K562 (cell line): ENCODE data around the gene PYGO2. TPM values are rescaled to one million over a fixed set of nuclear protein-coding genes. Genes with fewer than 3 reads are reported as not detected.
A peak's percentile ranks its signal among the peaks of the same experiment; 100 is the strongest.

Experiments
- ATAC-seq: fragments of 200-7000 bp; cut with Tn5 transposase; 3 replicates; pipeline ENCODE4 v1.9.1; 2020; ENCODE audit warnings: moderate library complexity
- BruUV-seq: library from RNA; stranded (reverse); fragments of 400-500 nt; replicated peaks from 2 replicates; lab custom pipeline; 2021; lab: Mats Ljungman, UMichigan
- CTCF ChIA-PET: fragments of 300-600 bp; formaldehyde crosslinking; extraction: SDS; loops from one replicate; lab custom pipeline; 2021; ENCODE audit warnings: low intra/inter-chr PET ratio; lab: Yijun Ruan, JAX
- POLR2A ChIA-PET: fragments of 300-600, 350-650 bp; sonication (Branson Sonifier 250); formaldehyde crosslinking; extraction: SDS; loops from one replicate; lab custom pipeline; 2021; ENCODE audit warnings: antibody characterized with exemption, inconsistent platforms; lab: Yijun Ruan, JAX
- DNase-seq, 4 experiments: peaks; one replicate each; pipeline versions ENCODE4 v3.0.0 to v3.0.0-alpha.2; 2011 to 2018; ENCODE audit warnings: low spot score in 3 of 4, mixed read lengths in 3 of 4; ENCODE audit errors: extremely low read depth in 1 of 4
- FAIRE-seq: peaks from 2 replicates; lab custom pipeline; 2011; peaks lifted over from hg19 to GRCh38; lab: Jason Lieb, UNC
- H2AFZ ChIP-seq: 2 replicates; pipeline ENCODE4 v1.6.0; 2011; ENCODE audit warnings: low read depth, low read length, control low read depth, inconsistent platforms
- H3K27ac ChIP-seq: fragments of 200-600 bp; 3 replicates; pipeline ENCODE4 v1.8.0; 2011; ENCODE audit warnings: low read depth, mild to moderate bottlenecking, control low read depth, inconsistent platforms, low read length, moderate library complexity, mixed read lengths; ENCODE audit errors: extremely low read depth
- H3K27me3 ChIP-seq, 2 experiments: fragments of 300-600 bp in 1 of 2; 2 replicates in 1 of 2; 3 replicates in 1 of 2; pipeline versions ENCODE4 v1.6.0 to v1.8.0; 2011; ENCODE audit warnings: inconsistent platforms in 2 of 2, low read length in 2 of 2, mild to moderate bottlenecking in 1 of 2, mixed read lengths in 1 of 2, moderate library complexity in 1 of 2; ENCODE audit not compliant: control insufficient read depth in 2 of 2, insufficient read depth in 2 of 2
- H3K36me3 ChIP-seq: fragments of 300-600 bp; 3 replicates; pipeline ENCODE4 v1.8.0; 2011; ENCODE audit warnings: mild to moderate bottlenecking, low read length, inconsistent platforms; ENCODE audit not compliant: control insufficient read depth, insufficient read depth
- H3K4me1 ChIP-seq, 2 experiments: fragments of 200-600 bp in 1 of 2; replicated peaks in 1 of 2; 2 replicates in 1 of 2; 3 replicates in 1 of 2; pipeline versions ENCODE4 v1.5.1 to v1.8.0; 2011; ENCODE audit warnings: inconsistent platforms in 2 of 2, low read length in 2 of 2, mild to moderate bottlenecking in 1 of 2, mixed read lengths in 1 of 2, moderate library complexity in 1 of 2; ENCODE audit not compliant: control insufficient read depth in 2 of 2, insufficient read depth in 2 of 2
- H3K4me2 ChIP-seq: 2 replicates; pipeline ENCODE4 v1.6.1; 2011; ENCODE audit warnings: low read length, control low read depth, inconsistent platforms, mixed read lengths; ENCODE audit not compliant: insufficient read depth
- H3K4me3 ChIP-seq: fragments of 200-600 bp; sonication (generic), shearing (Covaris generic); 2 replicates; pipeline ENCODE4 v1.5.1; 2016; ENCODE audit warnings: control low read depth, inconsistent platforms
- H3K79me2 ChIP-seq: fragments of 200-600 bp; 3 replicates; pipeline ENCODE4 v1.8.0; 2011; ENCODE audit warnings: low read length, inconsistent platforms; ENCODE audit not compliant: control insufficient read depth, insufficient read depth
- H3K9ac ChIP-seq, 2 experiments: 2 replicates each; pipeline versions ENCODE4 v1.6.0 to v1.6.1; 2011; ENCODE audit warnings: low read depth in 2 of 2, low read length in 2 of 2, control low read depth in 1 of 2, inconsistent platforms in 1 of 2, mild to moderate bottlenecking in 1 of 2, mixed read lengths in 1 of 2; ENCODE audit not compliant: insufficient read depth in 1 of 2
- H3K9me1 ChIP-seq: one replicate; pipeline ENCODE4 v1.6.0; 2011; ENCODE audit warnings: inconsistent platforms, mild to moderate bottlenecking, low read length, moderate library complexity; ENCODE audit not compliant: control insufficient read depth, insufficient read depth
- H3K9me3 ChIP-seq: replicated peaks from 2 replicates; pipeline ENCODE4 v1.5.1; 2011; ENCODE audit warnings: low read depth, low read length, inconsistent platforms; ENCODE audit not compliant: control insufficient read depth, insufficient read depth
- H4K20me1 ChIP-seq: replicated peaks from 2 replicates; pipeline ENCODE4 v1.6.1; 2011; ENCODE audit warnings: low read length, inconsistent platforms, mixed read lengths; ENCODE audit not compliant: control insufficient read depth, insufficient read depth
- CBFA2T2 ChIP-seq: fragments of 450-650 bp; conservative IDR thresholded peaks from 2 replicates; pipeline ENCODE4 v1.6.1; 2017; ENCODE audit warnings: mild to moderate bottlenecking
- CEBPZ ChIP-seq: fragments of 150-350 bp; IDR thresholded peaks from 2 replicates; pipeline ENCODE4 v1.6.1; 2014; ENCODE audit warnings: low read depth, mild to moderate bottlenecking, low read length, borderline replicate concordance
- DEAF1 ChIP-seq: fragments of 450-650 bp; formaldehyde crosslinking; IDR thresholded peaks from 2 replicates; pipeline ENCODE4 v1.4.0; 2020; ENCODE audit warnings: mild to moderate bottlenecking, moderate library complexity
- ELF2 ChIP-seq: fragments of 250-450 bp; sonication (Bioruptor Pico); IDR thresholded peaks from 2 replicates; pipeline ENCODE4 v1.5.0; 2021; ENCODE audit warnings: mild to moderate bottlenecking
- IRF1 ChIP-seq: sonication (generic); formaldehyde crosslinking; IDR thresholded peaks from 2 replicates; pipeline ENCODE4 v1.8.0; 2022; ENCODE audit warnings: missing genetic modification reagents, mild to moderate bottlenecking, borderline replicate concordance
- RB1 ChIP-seq: fragments of 450-650 bp; IDR thresholded peaks from 2 replicates; pipeline ENCODE4 v1.6.1; 2017; ENCODE audit warnings: low read depth, mild to moderate bottlenecking
- RFX5 ChIP-seq: IDR thresholded peaks from 2 replicates; pipeline ENCODE4 v1.6.1; 2011; ENCODE audit warnings: low read depth, mild to moderate bottlenecking, improper control_type of control experiment, low read length
- SREBF2 ChIP-seq: sonication (generic); formaldehyde crosslinking; IDR thresholded peaks from 2 replicates; pipeline ENCODE4 v1.4.0; 2020; ENCODE audit warnings: mild to moderate bottlenecking, missing genetic modification reagents
- TGIF2 ChIP-seq: sonication (generic); formaldehyde crosslinking; IDR thresholded peaks from 2 replicates; pipeline ENCODE4 v1.8.1; 2022; ENCODE audit warnings: mild to moderate bottlenecking, missing genetic modification reagents, moderate library complexity
- U2AF2 ChIP-seq: fragments of 200-400 bp; formaldehyde crosslinking; optimal IDR thresholded peaks from 2 replicates; pipeline ENCODE3; 2017; ENCODE audit warnings: low read depth, mild to moderate bottlenecking, low read length
- ZFP30 ChIP-seq: fragments of 250-450 bp; sonication (Bioruptor Pico); IDR thresholded peaks from 2 replicates; pipeline ENCODE4 v1.8.0; 2022; ENCODE audit warnings: moderate library complexity, mild to moderate bottlenecking, inconsistent platforms, borderline replicate concordance
- ZNF277 ChIP-seq: fragments of 250-450 bp; sonication (Bioruptor Pico); IDR thresholded peaks from 2 replicates; pipeline ENCODE4 v1.8.0; 2022; ENCODE audit warnings: inconsistent platforms, mild to moderate bottlenecking, moderate library complexity, borderline replicate concordance
- ZNF431 ChIP-seq: sonication (generic); formaldehyde crosslinking; IDR thresholded peaks from 2 replicates; pipeline ENCODE4 v1.8.0; 2022; ENCODE audit warnings: mild to moderate bottlenecking, missing genetic modification reagents
- WGBS: fragments of 100-300 bp; shearing (Covaris generic); methylation state at CpG from one replicate; pipeline ENCODE4 v1.1.6; 2016; ENCODE audit warnings: low coverage, mixed read lengths; ENCODE audit not compliant: insufficient coverage; ENCODE audit errors: missing lambda C conversion rate; 5-methylcytosine and 5-hydroxymethylcytosine counted together
- in situ Hi-C: fragments of 300-500 bp; cut with MboI; formaldehyde crosslinking; loops from 4 replicates; pipeline ENCODE4 v1.15.0; 2018; ENCODE audit warnings: inconsistent platforms, mixed read lengths
- intact Hi-C: fragments of 100-400 bp; cut with micrococcal nuclease; formaldehyde crosslinking; loops from 2 replicates; pipeline ENCODE4 v1.14.2; 2022
- polyA plus RNA-seq, 8 experiments: library from polyadenylated mRNA; depleted of rRNA in 4 of 8; stranded (reverse) in 5 of 8; unstranded in 3 of 8; fragments of >200 nt; fragmentation: Nextera tagmentation in 2 of 8; fragmentation: Illumina TruSeq in 1 of 8; extraction: Ambion mirVana in 2 of 8; extraction: Trizol in 1 of 8; gene quantifications; 2 replicates each; pipeline versions ENCODE4 v1.2.1 to v1.2.3, GENCODE V29; 2011 to 2014; ENCODE audit warnings: inconsistent platforms in 1 of 8, missing spikeins in 1 of 8
- total RNA-seq, 7 experiments: library from RNA; depleted of rRNA in 6 of 7; stranded (reverse); fragments of >200 nt in 6 of 7; fragmentation: Illumina TruSeq in 2 of 7; extraction: Trizol in 2 of 7; gene quantifications; 2 replicates each; pipeline versions ENCODE4 v1.2.1 to v1.2.3, GENCODE V29; 2011 to 2021; ENCODE audit warnings: low replicate concordance in 1 of 7

Gene PYGO2
- total and polyA plus RNA-seq, 9 of the 15 experiments (the other 6 are each of a cell fraction or from before 2014, with no cell fraction given): 8.3 to 36.2 (median 18.2) TPM

- ChIA-PET POLR2A (interaction anchor here (0.9 to 1.5 kb wide), 2 partner anchors 8 to 12 kb away, joined by 5 to 7 read pairs; partner anchors contain the start of gene PBXIP1), CTCF (interaction anchor here (0.5 to 1.4 kb wide), 6 partner anchors 38 to 463 kb away, joined by 3 to 4 read pairs (median 3); no protein-coding TSS in a partner anchor)
- Histone ChIP-seq H3K4me2 (no peak overlapping the region), H3K27ac (peak overlapping the region; percentile 44; the same call in 2 of the 3 replicates), H3K9ac (peak overlapping the region in 1 of 2 experiments; percentile 4; a peak in 2 of 4 replicates), H3K4me3 (no peak overlapping the region), H3K27me3 (no peaks in the 10 kb centered on the region), H3K9me1 (no peaks in the 10 kb centered on the region), H3K4me1 (peaks cover 28 to 60% of the 10 kb centered on the region in 2 experiments; a peak in 4 of 5 replicates), H3K9me3 (no peaks in the 10 kb centered on the region), H4K20me1 (0 out of 2 replicates have a peak, but pooled peaks cover 3% of the 10 kb centered on the region), H3K36me3 (no peaks in the 10 kb centered on the region), H3K79me2 (no peaks in the 10 kb centered on the region), H2AFZ (0 out of 2 replicates have a peak overlapping the region, but pooled peaks have one; percentile 34)
- intact Hi-C loops: no loop called here
- ATAC-seq: peak; percentile 85
- FAIRE-seq: peak; percentile 81
- in situ Hi-C loops: no loop called here
- WGBS: 22% methylated on average over 6 of the region's 6 CpGs
- BruUV-seq: no TSS peak
- peak; percentile 54 to 72 (median 62) for DNase-seq
- TF ChIP-seq RFX5 (no peak), ELF2 (CRISPR knock-in tag) (no peak), TGIF2 (CRISPR knock-in tag) (no peak), U2AF2 (no peak), CEBPZ (no peak), ZNF277 (CRISPR knock-in tag) (no peak), IRF1 (CRISPR knock-in tag) (no peak), ZFP30 (CRISPR knock-in tag) (no peak), SREBF2 (CRISPR knock-in tag) (no peak), CBFA2T2 (no peak), ZNF431 (no peak), DEAF1 (peak; percentile 69), RB1 (peak; percentile 61; the same call in 1 of the 2 replicates)
These were observed 17.8 kb downstream of the PYGO2 start for GRCh38 chr1:154943649-154944400.
